NCI-H2227 (cell line): ENCODE data around the gene KIAA1549.

Experiments used
- DNase-seq: peaks from one replicate; lab custom pipeline; 2025; ENCODE audit not compliant: unreplicated experiment; lab: John Stamatoyannopoulos, UW

KIAA1549 gene

DNA sequence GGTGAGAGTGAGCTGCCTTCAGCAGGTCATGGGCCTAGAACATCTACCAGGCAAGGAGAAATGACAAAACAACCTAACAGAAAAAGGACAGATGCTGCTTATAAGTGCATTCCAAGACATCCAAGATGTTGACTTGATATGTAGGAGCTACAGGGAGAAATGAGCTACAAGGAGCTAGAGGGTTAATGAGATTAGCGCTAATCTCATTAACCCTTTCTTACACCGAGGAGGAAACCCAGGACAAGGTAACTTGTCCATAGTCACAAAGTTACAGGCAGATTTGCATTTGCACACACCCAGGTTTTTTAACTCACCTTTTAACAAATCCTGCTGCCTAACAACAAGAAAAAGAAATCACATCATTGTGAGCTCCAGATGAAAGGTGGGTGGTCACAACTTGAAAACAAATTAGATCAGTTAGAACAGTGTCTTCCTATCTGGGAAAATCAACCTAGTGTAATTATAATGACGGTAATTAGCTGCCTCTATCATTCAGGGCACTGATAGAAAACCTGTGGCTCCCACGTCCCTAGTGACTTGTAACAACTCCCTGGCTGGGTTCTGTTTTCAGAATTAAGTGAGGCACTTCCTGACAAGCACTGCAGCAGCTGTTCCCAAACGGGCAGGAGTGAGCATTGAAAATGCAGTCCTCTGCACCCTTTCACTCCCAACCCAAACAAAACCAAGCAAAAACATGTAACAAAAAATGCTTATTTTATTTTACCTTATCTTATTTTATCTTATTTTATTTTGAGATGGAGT lies 5.7 kb downstream of the KIAA1549 start:
- DNase-seq = peak; percentile 13

DNA sequence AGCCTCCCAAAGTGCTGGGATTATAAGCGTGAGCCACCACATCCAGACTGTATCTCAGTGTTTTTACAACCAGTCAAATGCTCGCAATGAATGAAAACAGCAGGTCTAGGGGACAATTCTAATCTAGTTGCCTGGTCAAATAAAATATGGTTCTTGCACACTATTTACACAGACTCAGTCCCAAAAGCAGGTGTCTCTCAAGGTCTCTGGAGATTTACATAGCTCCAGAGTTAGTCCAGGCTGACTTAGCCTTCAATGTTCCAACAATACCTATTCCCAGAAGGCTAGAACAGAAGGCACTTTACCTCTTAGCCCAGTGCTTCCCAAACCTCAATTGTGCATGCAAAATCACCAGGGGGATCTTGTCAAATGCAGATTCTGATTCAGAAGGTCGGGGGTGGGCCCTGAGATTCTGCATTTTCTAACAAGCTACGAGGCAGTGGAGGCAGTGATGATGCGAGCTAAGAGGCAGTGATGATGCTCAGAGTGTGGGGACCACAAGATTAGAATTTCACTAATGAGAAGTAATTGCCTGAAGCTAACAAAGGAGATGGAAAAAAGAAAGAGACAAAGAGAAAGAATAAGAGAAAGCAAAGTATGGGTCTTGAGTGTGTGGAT lies 6.4 kb downstream of the KIAA1549 start:
- DNase-seq = no peak

DNA sequence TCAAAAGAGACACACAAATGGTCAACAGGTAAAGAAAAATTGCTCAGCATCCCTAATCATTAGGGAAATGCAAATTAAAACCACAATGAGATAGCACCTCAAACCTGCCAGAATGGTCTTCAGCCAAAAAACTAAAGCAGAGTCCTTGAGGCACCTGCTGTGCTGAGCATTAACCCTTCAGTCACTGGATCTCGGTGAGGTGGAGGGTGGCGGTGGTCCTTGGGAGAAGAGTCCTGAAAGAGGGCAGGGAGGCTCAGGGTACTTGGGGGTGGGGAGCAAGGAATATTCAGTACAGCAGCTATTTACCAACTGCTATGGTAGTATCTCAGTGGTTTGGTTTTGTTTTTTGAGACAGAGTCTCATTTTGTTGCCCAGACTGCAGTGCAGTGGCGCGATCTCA lies 7.1 kb downstream of the KIAA1549 start:
- no peak for DNase-seq

DNA sequence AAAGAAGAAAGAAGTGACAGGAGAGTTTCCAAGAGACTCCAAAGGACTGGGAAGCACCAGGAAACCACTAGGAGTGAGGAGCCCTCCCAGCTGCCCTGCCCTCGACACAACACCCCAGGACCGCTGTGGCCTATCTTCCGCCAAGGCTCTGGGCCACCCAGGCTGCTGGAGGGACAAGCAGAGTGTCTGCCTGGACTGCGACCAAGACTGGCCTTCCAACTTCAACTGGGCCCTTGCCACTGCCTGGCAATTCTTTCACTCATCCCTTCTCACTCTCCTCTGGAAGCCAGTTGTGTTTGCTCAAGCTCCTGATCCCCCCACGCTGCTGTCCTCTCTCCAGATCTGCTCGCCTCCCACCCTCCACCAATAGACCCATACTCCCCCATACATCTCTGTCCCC lies 10.2 kb downstream of the KIAA1549 start:
- no peak for DNase-seq

DNA sequence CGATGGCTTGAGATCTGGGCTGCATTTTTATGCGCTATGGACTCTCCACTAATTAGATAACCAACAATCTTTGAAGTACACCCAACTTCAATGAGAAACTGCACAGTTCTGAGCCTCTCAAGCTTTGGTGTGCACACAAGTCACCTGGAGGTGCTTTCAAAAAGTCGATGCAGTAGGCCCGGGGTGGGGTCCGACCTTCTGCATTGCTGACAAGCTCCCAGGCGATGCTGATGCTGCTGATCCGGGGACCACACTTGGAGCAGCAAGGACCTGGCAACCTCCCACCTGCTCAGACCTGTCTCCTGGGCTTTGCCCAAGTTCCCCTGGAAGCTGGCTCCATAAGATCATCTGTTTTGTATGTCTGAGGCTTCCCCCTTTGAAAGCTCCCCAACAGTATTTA lies 10.7 kb downstream of the KIAA1549 start:
- DNase-seq = no peak

DNA sequence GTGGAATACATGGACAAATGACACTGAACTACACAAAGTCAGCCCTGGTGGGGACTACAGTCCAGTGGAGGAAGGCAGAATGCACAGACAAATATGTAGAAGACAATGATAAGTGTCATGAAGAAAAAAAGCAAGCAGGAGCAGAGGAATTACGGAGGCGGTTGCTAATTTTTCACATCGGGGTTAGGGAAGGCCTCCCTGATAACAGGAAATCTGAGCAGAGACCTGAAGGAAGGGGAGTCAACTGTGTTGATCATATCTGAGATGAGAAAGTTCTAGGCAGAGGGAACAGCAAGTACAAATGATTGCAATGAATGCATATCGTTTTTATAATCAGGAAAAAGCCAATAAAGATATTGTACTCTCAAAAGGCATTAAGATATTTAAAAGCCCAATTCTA lies 14.0 kb downstream of the KIAA1549 start:
- DNase-seq = no peak

DNA sequence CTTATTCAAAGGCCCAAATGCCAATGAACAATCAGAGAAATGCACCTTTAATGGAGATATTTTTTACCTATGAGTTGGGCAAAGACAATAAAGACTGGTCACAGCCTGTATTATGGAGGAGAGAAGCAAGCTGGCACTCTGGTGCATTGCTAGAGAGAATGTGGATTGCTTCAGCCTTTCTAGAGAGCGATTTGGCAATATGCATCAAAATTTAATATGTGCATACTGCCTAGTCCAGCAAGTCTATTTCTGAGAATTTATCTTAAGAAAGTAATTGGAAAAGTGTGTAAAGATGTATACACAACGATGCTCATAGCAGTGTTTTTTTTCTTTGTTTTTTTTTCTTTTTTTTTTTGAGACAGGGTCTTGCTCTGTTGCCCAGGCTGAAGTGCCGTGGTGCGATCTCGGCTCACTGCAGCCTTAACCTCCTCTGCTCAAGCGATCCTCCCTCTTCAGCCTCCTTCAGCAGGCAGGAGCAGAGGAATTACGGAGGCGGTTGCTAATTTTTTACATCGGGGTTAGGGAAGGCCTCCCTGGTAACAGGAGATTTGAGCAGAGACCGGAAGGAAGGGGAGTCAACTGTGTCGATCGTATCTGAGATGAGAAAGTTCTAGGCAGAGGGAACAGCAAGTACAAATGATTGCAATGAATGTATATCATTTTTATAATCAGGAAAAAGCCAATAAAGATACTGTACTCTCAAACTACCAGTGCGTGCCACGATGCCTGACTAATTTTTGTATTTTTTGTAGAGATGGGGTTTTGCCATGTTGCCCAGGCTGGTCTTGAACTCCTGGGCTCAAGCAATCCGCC lies 16.4 kb downstream of the KIAA1549 start:
- no peak for DNase-seq

DNA sequence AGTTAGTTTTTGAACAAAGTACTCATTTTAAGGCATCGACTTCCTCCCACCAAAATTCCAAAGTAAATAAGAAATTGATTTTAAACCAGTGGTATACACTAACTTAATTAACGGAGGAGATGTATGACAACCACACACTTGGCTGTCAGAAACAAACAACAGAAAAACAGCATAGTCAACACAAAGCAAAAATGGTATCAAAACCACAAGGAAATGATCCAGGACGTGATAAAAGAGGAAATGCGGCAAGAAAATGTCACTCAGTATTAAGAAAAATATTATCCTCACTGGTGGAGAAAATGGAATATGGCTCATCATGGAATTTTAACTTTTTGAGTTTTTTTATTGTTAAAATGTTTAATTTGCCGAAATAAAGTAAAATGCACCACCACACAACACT lies 17.5 kb downstream of the KIAA1549 start:
- no peak for DNase-seq

DNA sequence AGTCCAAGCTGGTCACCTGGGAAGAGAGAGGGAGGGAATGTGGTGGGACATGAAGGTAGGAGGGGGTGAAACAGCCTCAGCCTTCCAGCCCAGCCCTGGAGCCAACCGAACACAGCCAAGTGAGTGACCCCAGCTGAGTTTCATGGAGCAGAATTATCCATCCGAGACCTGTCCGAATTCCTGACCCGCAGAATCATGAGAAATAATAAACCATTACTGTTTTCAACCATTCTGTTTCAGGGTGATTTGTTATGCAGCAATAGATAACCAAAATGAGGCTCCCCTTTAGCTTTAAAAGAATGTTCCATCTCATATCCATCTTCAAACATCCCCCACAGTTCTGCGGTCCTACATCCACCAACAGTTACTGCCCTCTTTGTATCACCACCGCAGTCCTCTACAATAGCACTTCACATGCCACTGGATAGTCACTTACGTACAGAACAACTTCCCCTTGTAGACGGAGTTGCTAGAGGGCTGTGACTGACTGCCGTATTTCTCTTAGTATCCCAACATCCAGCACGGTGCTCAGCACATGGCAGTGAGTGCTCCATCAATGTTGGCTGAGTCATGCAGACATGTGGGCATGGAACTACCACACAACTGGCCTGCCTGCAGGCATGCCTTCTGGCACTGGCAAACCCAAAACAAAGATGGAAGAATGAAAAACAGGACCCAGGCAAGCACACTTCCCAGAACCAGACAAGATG lies 18.5 kb downstream of the KIAA1549 start:
- no peak for DNase-seq

DNA sequence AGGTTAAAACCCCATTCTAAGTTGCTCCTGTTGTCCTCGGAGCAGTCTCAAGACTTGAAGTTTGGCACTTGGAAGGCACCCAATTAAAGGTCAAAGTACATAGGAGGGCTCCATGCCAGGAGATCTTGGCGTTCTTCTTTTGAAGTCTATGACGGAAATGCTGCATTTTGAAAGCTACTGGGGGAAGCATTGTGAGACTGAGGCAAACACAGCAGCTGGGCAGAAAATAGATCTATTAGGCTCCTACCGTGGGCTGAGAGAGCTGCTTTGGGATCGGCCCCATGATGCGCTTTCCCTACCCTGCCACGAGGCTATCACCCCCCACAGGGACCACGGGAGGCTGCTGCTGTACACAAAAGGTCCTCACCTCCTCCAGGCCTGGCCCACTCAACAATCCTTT lies 20.0 kb downstream of the KIAA1549 start:
- DNase-seq = peak; percentile 20

DNA sequence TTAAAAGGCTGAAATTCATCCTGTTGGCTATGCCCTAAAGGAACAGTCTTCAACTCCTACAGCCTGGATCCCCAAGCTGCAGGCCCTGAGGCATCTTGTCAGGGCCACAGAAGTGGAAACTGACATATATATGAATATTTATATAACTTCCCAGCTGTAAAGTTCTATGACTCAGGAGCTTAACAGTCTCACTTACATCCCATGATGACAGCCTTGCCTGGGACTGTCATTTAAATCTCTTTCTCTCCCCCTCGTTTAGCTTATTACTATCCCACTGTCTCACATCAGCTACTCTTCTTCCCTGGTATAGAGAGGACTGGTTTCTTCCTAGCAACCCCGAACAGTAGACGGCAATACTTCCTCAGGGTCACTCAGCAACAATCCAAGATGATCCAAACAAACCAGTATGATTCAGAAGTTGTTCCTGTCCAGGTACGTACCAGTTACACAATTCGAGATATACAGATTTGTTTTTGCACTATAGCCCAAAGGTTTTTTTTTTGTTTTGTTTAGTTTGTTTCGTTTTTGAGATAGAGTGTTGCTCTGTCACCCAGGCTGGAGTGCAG lies 22.7 kb downstream of the KIAA1549 start:
- DNase-seq = no peak

DNA sequence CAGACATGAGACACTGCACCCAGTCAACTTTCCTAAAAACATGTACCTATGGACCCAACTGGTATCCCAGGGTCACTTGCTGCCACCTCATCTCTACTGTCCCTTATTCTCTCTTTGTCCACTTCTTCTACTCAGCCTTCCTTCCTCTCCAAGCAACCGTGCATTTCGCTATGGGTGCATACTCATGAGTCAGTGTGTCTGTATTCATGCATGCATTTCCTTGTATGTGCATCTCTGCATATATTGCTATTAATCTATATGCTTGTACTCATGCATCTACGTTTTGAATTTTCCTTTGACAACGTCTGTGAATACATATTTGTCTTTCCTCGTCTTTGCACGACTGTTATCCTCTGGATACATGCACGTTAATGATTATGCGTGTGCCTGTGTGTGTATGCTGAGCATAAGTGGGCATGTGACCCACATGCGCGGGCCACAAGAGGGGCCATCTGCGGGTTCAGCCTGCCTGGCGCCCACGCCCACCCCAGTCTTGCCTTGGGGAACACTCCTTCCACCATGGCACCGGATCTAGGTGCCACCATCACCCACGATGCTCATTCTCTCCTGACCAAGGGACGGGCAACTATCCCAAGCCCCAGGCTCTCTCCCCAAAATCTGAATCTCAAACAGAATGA lies 23.3 kb downstream of the KIAA1549 start:
- no peak for DNase-seq

DNA sequence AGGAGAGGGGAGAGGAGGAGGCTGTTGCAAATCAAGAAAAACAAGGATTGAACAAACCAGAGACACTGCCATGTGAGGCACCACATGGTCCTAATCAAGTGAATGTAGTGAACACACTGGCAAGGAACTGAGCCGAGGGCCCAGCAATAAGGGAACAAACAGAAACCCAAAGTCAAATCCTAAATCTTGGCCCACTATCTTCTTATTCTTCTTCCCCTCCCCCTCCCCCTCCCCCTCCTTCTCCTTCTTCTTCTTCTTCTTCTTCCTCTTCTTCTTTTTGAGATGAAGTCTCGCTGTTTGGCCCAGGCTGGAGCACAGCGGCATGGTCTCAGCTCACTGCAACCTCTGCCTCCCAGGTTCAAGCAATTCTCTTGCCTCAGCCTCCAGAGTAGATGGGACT lies 24.0 kb downstream of the KIAA1549 start:
- no peak for DNase-seq

DNA sequence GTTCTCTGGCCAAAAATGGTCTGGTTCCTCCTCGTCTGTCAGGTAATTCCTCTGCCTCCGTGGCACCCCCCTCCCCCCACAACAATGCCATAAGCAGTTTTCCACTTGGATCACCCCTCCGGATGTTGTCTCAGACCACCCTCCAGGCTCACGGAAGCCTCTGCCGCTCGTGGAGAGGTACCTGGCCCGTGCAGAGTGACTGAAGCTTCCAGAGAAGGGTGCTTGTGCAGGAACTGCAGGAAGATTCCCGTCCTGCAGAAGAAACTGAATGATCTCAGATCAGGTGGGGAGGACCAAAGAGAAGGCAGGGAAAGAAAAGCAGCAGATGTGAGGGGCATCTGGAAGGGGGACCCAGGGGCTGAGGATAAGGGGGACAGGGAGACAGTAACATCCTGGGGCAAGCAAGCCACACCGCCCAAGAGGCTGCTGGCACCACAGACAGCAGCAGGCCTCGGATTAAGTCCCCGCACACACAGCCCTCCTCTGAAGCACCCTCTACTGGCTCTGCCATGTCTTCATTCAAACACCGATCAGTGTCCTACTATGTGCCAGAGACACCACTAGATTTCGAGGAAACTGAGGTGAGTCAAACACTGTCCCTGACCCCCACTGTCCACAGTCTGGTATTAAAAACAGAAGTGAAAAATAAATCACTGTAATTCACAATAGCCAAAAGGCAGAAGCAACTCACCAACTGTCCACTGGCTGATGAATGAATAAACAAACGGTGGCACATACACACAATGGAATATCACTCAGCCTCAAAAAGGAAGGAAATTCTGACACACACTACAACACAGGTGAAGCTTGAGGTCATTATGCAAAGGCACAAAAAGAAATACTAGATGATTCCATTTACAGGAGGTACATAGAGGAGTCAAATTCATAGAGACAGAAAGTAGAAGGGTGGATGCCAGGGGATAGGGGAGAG lies 26.4 kb downstream of the KIAA1549 start:
- DNase-seq = no peak

DNA sequence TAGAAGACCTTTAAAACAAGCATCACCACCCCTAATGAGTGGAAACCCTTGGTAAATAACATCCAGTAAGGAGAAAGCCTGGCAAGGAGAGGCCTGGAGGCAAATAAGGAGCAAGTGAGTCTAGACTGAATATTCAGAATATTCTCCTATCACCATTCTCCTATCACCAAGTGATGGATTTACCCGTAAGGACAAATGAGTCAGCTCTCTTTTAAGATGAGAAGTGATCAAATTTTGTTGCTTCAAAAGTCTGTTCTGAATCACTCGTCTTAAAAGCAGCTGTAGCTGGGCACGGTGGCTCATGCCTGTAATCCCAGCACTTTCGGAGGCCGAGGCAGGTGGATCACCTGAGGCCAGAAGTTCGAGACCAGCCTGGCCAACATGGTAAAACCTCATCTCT lies 28.4 kb downstream of the KIAA1549 start:
- DNase-seq = no peak

DNA sequence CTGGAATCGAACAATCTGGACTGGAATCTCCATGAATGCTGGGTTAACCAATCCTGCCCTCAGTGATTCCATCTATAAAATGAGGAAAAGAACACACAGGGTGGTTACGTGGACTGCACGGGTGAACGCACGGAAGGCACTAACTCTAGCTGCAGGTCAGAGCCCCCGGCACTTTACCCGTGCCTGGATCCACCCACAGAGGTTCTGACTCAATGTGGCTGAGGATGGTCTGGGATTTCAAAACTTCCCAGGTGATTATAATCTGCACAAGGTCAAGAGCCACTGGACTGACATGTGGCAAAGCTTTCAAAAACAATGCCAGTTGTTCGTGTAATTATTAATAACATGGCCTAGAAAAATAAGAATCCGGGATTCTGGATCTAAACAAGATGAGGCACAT lies 29.2 kb downstream of the KIAA1549 start:
- DNase-seq = no peak

DNA sequence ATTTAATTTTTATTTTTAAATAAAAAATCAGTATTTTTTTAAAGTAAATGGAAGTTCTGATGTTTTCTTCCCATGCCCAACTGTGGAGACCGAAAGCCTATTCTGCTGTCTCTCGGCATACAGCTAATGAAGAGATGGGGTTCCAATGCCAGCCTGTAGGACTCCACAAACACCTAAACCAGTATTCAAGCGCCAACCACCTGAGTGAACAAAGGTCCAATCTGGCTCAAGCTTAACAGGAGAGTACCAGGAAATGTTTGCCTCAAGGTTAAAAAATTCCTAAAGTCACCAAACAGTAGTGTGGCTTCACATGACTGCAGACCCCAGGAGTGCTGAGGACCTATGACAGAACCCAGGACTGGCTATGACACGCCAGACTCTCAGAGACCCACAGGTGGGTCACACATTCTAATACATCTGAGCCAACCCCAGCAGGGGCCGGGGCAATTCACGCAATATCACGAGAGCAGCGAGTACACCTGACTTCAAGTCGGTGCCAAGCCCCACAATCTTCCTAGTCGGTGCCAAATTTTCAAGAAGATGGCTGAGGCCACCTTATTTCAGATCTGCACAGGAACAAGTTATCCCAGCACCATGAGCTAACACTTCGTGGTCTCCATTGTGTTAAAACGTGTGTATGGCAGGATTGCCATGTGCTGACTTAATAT lies 31.6 kb downstream of the KIAA1549 start:
- no peak for DNase-seq

DNA sequence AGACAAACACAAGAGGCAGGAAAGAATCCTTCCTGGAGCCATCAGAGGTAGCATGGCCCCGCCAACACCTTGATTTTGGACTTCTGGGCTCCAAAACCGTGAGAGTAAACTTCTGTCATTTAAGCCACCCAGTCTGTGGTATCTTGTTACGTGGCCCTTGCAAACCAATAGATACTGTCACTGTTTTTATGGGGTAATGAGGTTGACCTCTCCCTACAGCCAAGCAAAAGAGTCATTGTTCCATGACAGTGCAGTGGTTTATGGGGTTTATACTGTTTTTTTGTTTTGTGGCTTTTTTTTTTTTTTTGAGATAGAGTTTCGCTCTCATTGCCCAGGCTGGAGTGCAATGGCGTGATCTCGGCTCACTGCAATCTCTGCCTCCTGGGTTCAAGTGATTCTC lies 32.8 kb downstream of the KIAA1549 start:
- DNase-seq = no peak

DNA sequence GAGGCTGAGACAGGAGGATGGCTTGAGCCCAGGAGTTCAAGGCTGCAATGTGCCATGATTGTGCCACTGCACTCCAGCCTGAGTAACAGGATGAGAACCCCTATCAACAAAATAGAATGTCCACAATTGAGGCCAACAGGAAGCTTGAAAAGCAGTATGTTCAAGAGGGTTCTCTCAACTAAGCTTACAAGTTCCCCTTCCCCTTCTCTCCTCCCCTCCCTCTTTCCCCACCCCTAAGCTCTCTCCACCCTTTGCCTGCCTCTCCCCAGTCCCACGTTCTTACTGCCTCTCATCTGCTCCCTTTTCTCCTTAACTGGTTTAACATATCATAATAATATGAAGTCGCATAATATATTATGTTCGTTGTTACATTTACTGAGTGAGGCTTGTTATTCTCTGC lies 35.4 kb downstream of the KIAA1549 start:
- DNase-seq = no peak
